NOMO-1 treated with DMSO at 0.1 percent for 48 hours (cell line): ENCODE results near the gene PRKN.

ENCODE experiments used
- DNase-seq: peaks from one replicate; lab custom pipeline; 2025; ENCODE audit not compliant: unreplicated experiment; lab: John Stamatoyannopoulos, UW

Gene PRKN

GRCh38 chr6:162332365-162332764 lies 395.2 kb downstream of the PRKN start:
- no peak for DNase-seq

- no peak for DNase-seq
These were observed 395.7 kb downstream of the PRKN start for GRCh38 chr6:162331911-162332310.

GRCh38 chr6:162325826-162326225 lies 401.7 kb downstream of the PRKN start:
- no peak for DNase-seq

- no peak for DNase-seq
These were observed 402.5 kb downstream of the PRKN start for GRCh38 chr6:162325051-162325450.

- no peak for DNase-seq
These were observed 412.3 kb downstream of the PRKN start for GRCh38 chr6:162315291-162315690.

GRCh38 chr6:162313922-162314660 lies 413.5 kb downstream of the PRKN start:
- DNase-seq = no peak

- DNase-seq = no peak
These were observed 419.7 kb downstream of the PRKN start for GRCh38 chr6:162307865-162308264.

GRCh38 chr6:162306616-162307015 lies 420.9 kb downstream of the PRKN start:
- no peak for DNase-seq

GRCh38 chr6:162301128-162301527 lies 426.4 kb downstream of the PRKN start:
- no peak for DNase-seq

- DNase-seq = no peak
These were observed 433.5 kb downstream of the PRKN start for GRCh38 chr6:162294029-162294428.

GRCh38 chr6:162292915-162293314 lies 434.7 kb downstream of the PRKN start:
- DNase-seq = no peak

GRCh38 chr6:162290846-162291465 lies 436.6 kb downstream of the PRKN start:
- DNase-seq = no peak

- DNase-seq = no peak
These were observed 437.6 kb downstream of the PRKN start for GRCh38 chr6:162289972-162290371.

GRCh38 chr6:162273986-162274385 lies 453.6 kb downstream of the PRKN start:
- DNase-seq = no peak

- no peak for DNase-seq
These were observed 455.6 kb downstream of the PRKN start for GRCh38 chr6:162271922-162272321.

- DNase-seq = no peak
These were observed 456.6 kb downstream of the PRKN start for GRCh38 chr6:162270966-162271365.

- DNase-seq = no peak
These were observed 459.9 kb downstream of the PRKN start for GRCh38 chr6:162267641-162268040.

- no peak for DNase-seq
These were observed 460.4 kb downstream of the PRKN start for GRCh38 chr6:162267126-162267525.

GRCh38 chr6:162264581-162264980 lies 463.0 kb downstream of the PRKN start:
- no peak for DNase-seq

GRCh38 chr6:162262466-162263196 lies 464.9 kb downstream of the PRKN start:
- no peak for DNase-seq

- no peak for DNase-seq
These were observed 466.0 kb downstream of the PRKN start for GRCh38 chr6:162261598-162261997.

- DNase-seq = no peak
These were observed 467.5 kb downstream of the PRKN start for GRCh38 chr6:162260027-162260426.
